ENCODE results near the gene ARL8A. TPM values are rescaled to one million over a fixed set of nuclear protein-coding genes. Genes with fewer than 3 reads are reported as not detected.

Gene ARL8A
- total and polyA plus RNA-seq, 10 of the 15 experiments (the other 5 are each of a cell fraction or from before 2014, with no cell fraction given) = 0.34 to 49.2 (median 15.4) TPM

- TF ChIP-seq CBX5 (IDR thresholded peaks at IDR 0.05; ENCODE audit: low read depth) (no peak), TARDBP (IDR thresholded peaks at IDR 0.05; ENCODE audit: borderline replicate concordance) (no peak), SREBF1 (IDR thresholded peaks at IDR 0.05; ENCODE audit: low read length) (no peak), E4F1 (IDR thresholded peaks at IDR 0.05; ENCODE audit: borderline replicate concordance, partially characterized antibody) (no peak), BMI1 (IDR thresholded peaks at IDR 0.05; ENCODE audit: borderline replicate concordance) (no peak), NRF1 (conservative IDR thresholded peaks at IDR 0.05; ENCODE audit: low read depth, low read length) (no peak), CREB1 (IDR thresholded peaks at IDR 0.05; ENCODE audit: low read depth) (no peak)
These were observed 12.1 kb upstream of the ARL8A start (continued) for GRCh38 chr1:202156590-202156989.

- BruUV-seq (replicated peaks) = no TSS peak
- no peaks in the 10 kb centered on the region for H3K9me3 ChIP-seq (replicated peaks; ENCODE audit: control insufficient read depth, insufficient read depth, low read length)
- peak; percentile 83 for TF ChIP-seq NR2F1 (conservative IDR thresholded peaks at IDR 0.05)
- TF ChIP-seq MXI1 (IDR thresholded peaks at IDR 0.05; ENCODE audit: low read depth, low read length) = no peak
- no peak for TF ChIP-seq HSF1 (IDR thresholded peaks at IDR 0.05; ENCODE audit: low read depth, low read length)
- TF ChIP-seq SUZ12 (IDR thresholded peaks at IDR 0.05; ENCODE audit: unreplicated experiment) = no peak
- peak; percentile 59; the same call in 1 of the 2 replicates for TF ChIP-seq NR2C1 (IDR thresholded peaks at IDR 0.05)
- TF ChIP-seq EGR1 (IDR thresholded peaks at IDR 0.05; ENCODE audit: borderline replicate concordance in 1 of 2, low read depth in 2 of 2, low read length in 2 of 2) = no peak
- no peak for TF ChIP-seq TBL1XR1 (IDR thresholded peaks at IDR 0.05; ENCODE audit: low read depth, low read length)
- SMC1A ChIA-PET (ENCODE audit: uncharacterized antibody, unreplicated experiment) = interaction anchor here (0.6 to 2.7 kb wide), 16 partner anchors 8 to 564 kb away, joined by 3 to 21 read pairs (median 6); no protein-coding TSS in a partner anchor
- peaks cover 26% of the 10 kb centered on the region for H3K79me2 ChIP-seq (ENCODE audit: control insufficient read depth, insufficient read depth, low read length)
- no peaks in the 10 kb centered on the region for H4K20me1 ChIP-seq (ENCODE audit: control insufficient read depth, insufficient read depth)
- peaks cover 16% of the 10 kb centered on the region for H3K4me1 ChIP-seq (ENCODE audit: control insufficient read depth, insufficient read depth, low read length)
- no peak for DNase-seq (ENCODE audit: low read depth, low spot score)
- no peak overlapping the region for H3K27ac ChIP-seq (ENCODE audit: control insufficient read depth, insufficient read depth)
- peaks cover 23 to 31% of the 10 kb centered on the region in 2 experiments; a peak in 3 of 4 replicates for H3K36me3 ChIP-seq (ENCODE audit: control insufficient read depth in 2 of 2, insufficient read depth in 2 of 2, low read length in 1 of 2)
- intact Hi-C loops (cut with micrococcal nuclease; ENCODE audit: unreplicated experiment) = no loop called here
- no peaks in the 10 kb centered on the region for H3K27me3 ChIP-seq (replicated peaks in 1 of 2; ENCODE audit: control insufficient read depth in 2 of 2, insufficient read depth in 2 of 2, low read length in 1 of 2)
- CTCF ChIA-PET = interaction anchor here (0.8 to 5.1 kb wide), 22 partner anchors 9 to 274 kb away, joined by 3 to 126 read pairs (median 6); partner anchors contain the start of genes ARL8A, ELF3, LGR6 and UBE2T
- in situ Hi-C loops (cut with MboI) = no loop called here
- ATAC-seq = no peak
- H2AFZ ChIP-seq (ENCODE audit: control insufficient read depth, low read depth, low read length) = no peak overlapping the region
- H3K4me2 ChIP-seq (ENCODE audit: control insufficient read depth, insufficient read depth) = no peak overlapping the region
- POLR2A ChIA-PET = interaction anchor here (1.1 to 2.3 kb wide), 5 partner anchors 7 to 31 kb away, joined by 3 to 9 read pairs (median 5); no protein-coding TSS in a partner anchor
- no peak for FAIRE-seq
- RAD21 ChIA-PET (ENCODE audit: unreplicated experiment) = interaction anchor here (1.0 to 2.7 kb wide), 15 partner anchors 10 to 564 kb away, joined by 3 to 27 read pairs (median 4); partner anchors contain the start of genes ELF3, LGR6 and PPP1R12B
- 31% methylated on average over 8 of the region's 8 CpGs for WGBS (ENCODE audit: insufficient coverage, insufficient replicate concordance, low lambda C conversion rate, missing lambda C conversion rate)
- no peak overlapping the region for H3K9ac ChIP-seq (ENCODE audit: control insufficient read depth, insufficient read depth, low read length)
- H3K4me3 ChIP-seq = no peak overlapping the region
These were observed 11.0 kb upstream of the ARL8A start for GRCh38 chr1:202155478-202156021.

All from GM12878 (cell line).